A549 (cell line): ENCODE data around the gene SMU1. TPM values are rescaled to one million over a fixed set of nuclear protein-coding genes. Genes with fewer than 3 reads are reported as not detected.

ENCODE experiments used
- ATAC-seq, 2 experiments: fragments of 200-7000 bp in 1 of 2; fragments of >200 bp in 1 of 2; cut with Nextera tagmentation in 1 of 2; cut with Tn5 transposase in 1 of 2; 3 replicates each; pipeline versions ENCODE4 v1.8.0 to v1.9.1; 2018 to 2020; ENCODE audit warnings: mild to moderate bottlenecking in 1 of 2, moderate library complexity in 1 of 2
- CTCF ChIA-PET: fragments of 300-600 bp; sonication (Branson Sonifier 250); formaldehyde crosslinking; extraction: SDS; loops from one replicate; lab custom pipeline; 2021; ENCODE audit warnings: antibody characterized with exemption, inconsistent platforms; lab: Yijun Ruan, JAX
- POLR2A ChIA-PET: fragments of 350-600 bp; formaldehyde crosslinking; extraction: SDS; loops from one replicate; lab custom pipeline; 2021; ENCODE audit warnings: antibody characterized with exemption, inconsistent platforms; lab: Yijun Ruan, JAX
- DNase-seq, 2 experiments: peaks; one replicate each; pipeline versions ENCODE4 v3.0.0 to v3.0.0-alpha.2; 2011 to 2016; ENCODE audit warnings: low read depth in 1 of 2, low spot score in 1 of 2
- FAIRE-seq: peaks from 2 replicates; lab custom pipeline; 2011; peaks lifted over from hg19 to GRCh38; lab: Jason Lieb, UNC
- H3K27ac ChIP-seq, 2 experiments: fragments of >200 bp; sonication (Bioruptor Twin); formaldehyde crosslinking; 3 replicates each; pipeline ENCODE4 v1.5.1; 2016 to 2017
- H3K4me1 ChIP-seq: fragments of >200 bp; sonication (Bioruptor Twin); formaldehyde crosslinking; 3 replicates; pipeline ENCODE4 v1.6.1; 2016
- H3K4me2 ChIP-seq: fragments of >200 bp; sonication (Bioruptor Twin); formaldehyde crosslinking; 3 replicates; pipeline ENCODE4 v1.6.1; 2016
- H3K4me3 ChIP-seq: fragments of >200 bp; sonication (Bioruptor Twin); formaldehyde crosslinking; 3 replicates; pipeline ENCODE4 v1.5.1; 2016
- H3K9me3 ChIP-seq: fragments of >200 bp; sonication (Bioruptor Twin); formaldehyde crosslinking; 3 replicates; pipeline ENCODE4 v1.6.1; 2016
- ATOH8 ChIP-seq: fragments of 250-450 bp; sonication (Bioruptor Pico); IDR thresholded peaks from 2 replicates; pipeline ENCODE4 v1.5.0; 2020; ENCODE audit warnings: low read depth, mild to moderate bottlenecking, moderate library complexity
- CBX8 ChIP-seq: fragments of 200-600 bp; sonication (generic); IDR thresholded peaks from 2 replicates; pipeline ENCODE4 v1.6.1; 2016
- CHD4 ChIP-seq: fragments of 200-600 bp; sonication (generic); IDR thresholded peaks from 2 replicates; pipeline ENCODE4 v1.6.1; 2016; ENCODE audit warnings: antibody characterized with exemption, mild to moderate bottlenecking, borderline replicate concordance
- ELK1 ChIP-seq: fragments of 150-350 bp; IDR thresholded peaks from 2 replicates; pipeline ENCODE4 v1.6.1; 2014; ENCODE audit warnings: low read depth, mild to moderate bottlenecking, low read length
- ESRRA ChIP-seq: fragments of 150-350 bp; IDR thresholded peaks from 2 replicates; pipeline ENCODE4 v1.6.1; 2014; ENCODE audit warnings: mild to moderate bottlenecking, low read length, borderline replicate concordance
- FOSB ChIP-seq: fragments of 250-450 bp; sonication (Bioruptor Pico); IDR thresholded peaks from 2 replicates; pipeline ENCODE4 v1.5.0; 2020; ENCODE audit warnings: mild to moderate bottlenecking, moderate library complexity
- FOXS1 ChIP-seq: fragments of 250-450 bp; sonication (Bioruptor Pico); IDR thresholded peaks from 2 replicates; pipeline ENCODE4 v1.5.0; 2020; ENCODE audit warnings: mild to moderate bottlenecking, moderate library complexity
- HMGXB4 ChIP-seq: fragments of 250-450 bp; sonication (Bioruptor Pico); IDR thresholded peaks from 2 replicates; pipeline ENCODE4 v1.5.0; 2021; ENCODE audit warnings: mild to moderate bottlenecking, moderate library complexity, borderline replicate concordance
- HOXB13 ChIP-seq: fragments of 250-450 bp; sonication (Bioruptor Pico); IDR thresholded peaks from 2 replicates; pipeline ENCODE4 v1.5.0; 2020; ENCODE audit warnings: low read depth, mild to moderate bottlenecking, moderate library complexity
- HOXB5 ChIP-seq: fragments of 250-450 bp; sonication (Bioruptor Pico); IDR thresholded peaks from 2 replicates; pipeline ENCODE4 v1.5.0; 2020; ENCODE audit warnings: mild to moderate bottlenecking, moderate library complexity
- JUN ChIP-seq, 2 experiments: fragments of >200 bp; sonication (Bioruptor Twin); formaldehyde crosslinking; IDR thresholded peaks; 2 replicates in 1 of 2; 3 replicates in 1 of 2; pipeline ENCODE4 v1.6.1; 2016 to 2017
- JUNB ChIP-seq: fragments of >200 bp; sonication (Bioruptor Twin); formaldehyde crosslinking; IDR thresholded peaks from 2 replicates; pipeline ENCODE4 v1.6.1; 2016
- MAFK ChIP-seq: fragments of 450-650 bp; IDR thresholded peaks from 2 replicates; pipeline ENCODE4 v1.6.1; 2014; ENCODE audit not compliant: partially characterized antibody
- MAX ChIP-seq: IDR thresholded peaks from 2 replicates; pipeline ENCODE4 v1.6.1; 2012
- MAZ ChIP-seq: fragments of 150-350 bp; IDR thresholded peaks from 2 replicates; pipeline ENCODE4 v1.6.1; 2014; ENCODE audit warnings: antibody characterized with exemption, low read depth, low read length, borderline replicate concordance
- NFE2L2 ChIP-seq: fragments of 150-350 bp; conservative IDR thresholded peaks from 2 replicates; pipeline ENCODE4 v1.6.1; 2014; ENCODE audit warnings: low read length
- NPAS2 ChIP-seq: fragments of 250-450 bp; sonication (Bioruptor Pico); IDR thresholded peaks from 2 replicates; pipeline ENCODE4 v1.8.0; 2022; ENCODE audit warnings: mild to moderate bottlenecking, moderate library complexity, borderline replicate concordance
- PBX3 ChIP-seq: IDR thresholded peaks from 2 replicates; pipeline ENCODE4 v1.6.1; 2012
- POLR2A ChIP-seq: IDR thresholded peaks from 2 replicates; pipeline ENCODE4 v1.6.1; 2012; ENCODE audit warnings: mild to moderate bottlenecking, low read length
- POLR2AphosphoS2 ChIP-seq: conservative IDR thresholded peaks from 2 replicates; pipeline ENCODE4 v1.6.1; 2012; ENCODE audit warnings: low read length, improper control_type of control experiment, inconsistent platforms
- RFX5 ChIP-seq: fragments of 450-650 bp; IDR thresholded peaks from 2 replicates; pipeline ENCODE4 v1.7.1; 2014; ENCODE audit warnings: antibody characterized with exemption, mild to moderate bottlenecking, moderate library complexity
- SREBF2 ChIP-seq: fragments of 450-650 bp; IDR thresholded peaks from 2 replicates; pipeline ENCODE4 v1.6.1; 2014; ENCODE audit warnings: mild to moderate bottlenecking, moderate library complexity
- TP53 ChIP-seq: fragments of 250-450 bp; sonication (Bioruptor Pico); IDR thresholded peaks from 2 replicates; pipeline ENCODE4 v1.5.0; 2021; ENCODE audit warnings: mild to moderate bottlenecking, moderate library complexity
- ZC3H11A ChIP-seq: fragments of 450-650 bp; IDR thresholded peaks from 2 replicates; pipeline ENCODE4 v1.6.1; 2014; ENCODE audit warnings: antibody characterized with exemption, mild to moderate bottlenecking
- ZFP36 ChIP-seq: fragments of 450-650 bp; IDR thresholded peaks from 2 replicates; pipeline ENCODE4 v1.6.1; 2014; ENCODE audit warnings: borderline replicate concordance; ENCODE audit not compliant: partially characterized antibody
- WGBS: methylation state at CpG from one replicate; pipeline ENCODE4 v1.1.6; 2017; ENCODE audit errors: missing lambda C conversion rate; 5-methylcytosine and 5-hydroxymethylcytosine counted together
- polyA plus RNA-seq, 4 experiments: library from polyadenylated mRNA; depleted of rRNA in 3 of 4; stranded (reverse); fragments of >200 nt; fragmentation: RNase III in 1 of 4; extraction: RNeasy Plus Mini Kit Qiagen cat#74134 plus additional on column Dnase treatment in 1 of 4; gene quantifications; 2 replicates in 3 of 4; 3 replicates in 1 of 4; pipeline ENCODE4 v1.2.3, GENCODE V29; 2011 to 2017

The SMU1 gene
- polyA plus RNA-seq, 2 of the 4 experiments (the other 2 are of a cell fraction): 25.0 to 26.0 TPM

- Histone ChIP-seq H3K4me1 (no peaks in the 10 kb centered on the region), H3K9me3 (no peaks in the 10 kb centered on the region), H3K27ac (no peak overlapping the region), H3K4me3 (no peak overlapping the region), H3K4me2 (no peak overlapping the region)
- no peak for ATAC-seq
- no peak for TF ChIP-seq MAFK
- TF ChIP-seq RFX5: no peak
- no peak for TF ChIP-seq PBX3
- TF ChIP-seq TP53 (CRISPR knock-in tag): no peak
- no peak for TF ChIP-seq ELK1
- no peak for TF ChIP-seq ZC3H11A
- no peak for TF ChIP-seq NPAS2 (CRISPR knock-in tag)
- TF ChIP-seq HOXB5 (CRISPR knock-in tag): no peak
- TF ChIP-seq POLR2AphosphoS2: no peak
- TF ChIP-seq CBX8: no peak
- no peak for TF ChIP-seq ESRRA
- no peak for TF ChIP-seq MAZ
- no peak for TF ChIP-seq ZFP36
- no peak for TF ChIP-seq JUN (IDR thresholded peaks at IDR 0.05)
- no peak for TF ChIP-seq FOSB (CRISPR knock-in tag)
- TF ChIP-seq HOXB13 (CRISPR knock-in tag): no peak
- no peak for DNase-seq
- ChIA-PET POLR2A (interaction anchor here (1.6 kb wide), 1 partner anchor 32 kb away, joined by 4 read pairs; the partner anchor contains the start of gene DNAJA1), CTCF (no interaction called here)
- no peak for FAIRE-seq
- 80% methylated on average over 3 of the region's 3 CpGs for WGBS
Measured at GRCh38 chr9:32992595-32993238, 83.8 kb downstream of the SMU1 start.

GRCh38 chr9:32991897-32992594, 84.4 kb downstream of the SMU1 start:
- no peak overlapping the region for H3K4me3 ChIP-seq
- ChIA-PET CTCF (no interaction called here), POLR2A (interaction anchor here (1.6 kb wide), 1 partner anchor 33 kb away, joined by 4 read pairs; the partner anchor contains the start of gene DNAJA1)
- ATAC-seq: no peak
- no peak for FAIRE-seq
- TF ChIP-seq FOSB (CRISPR knock-in tag): no peak
- no peak for TF ChIP-seq HOXB5 (CRISPR knock-in tag)
- TF ChIP-seq JUNB: no peak
- no peak for TF ChIP-seq SREBF2
- no peak for TF ChIP-seq TP53 (CRISPR knock-in tag)
- no peak for TF ChIP-seq RFX5
- no peak for TF ChIP-seq ATOH8 (CRISPR knock-in tag)
- TF ChIP-seq FOXS1: no peak
- TF ChIP-seq CHD4: no peak
- TF ChIP-seq MAX: no peak
- no peak for TF ChIP-seq POLR2A
- no peak for TF ChIP-seq HMGXB4 (CRISPR knock-in tag)
- no peak for TF ChIP-seq NFE2L2
- no peaks in the 10 kb centered on the region for H3K4me1 ChIP-seq
- DNase-seq: no peak
- 88% methylated on average over 6 of the region's 6 CpGs for WGBS
- H3K4me2 ChIP-seq: no peak overlapping the region
- no peaks in the 10 kb centered on the region for H3K9me3 ChIP-seq
- no peak overlapping the region for H3K27ac ChIP-seq
